ENCODE results near the gene AUP1.

- TF ChIP-seq CTCF (IDR thresholded peaks at IDR 0.05; ENCODE audit: poor library complexity) (no peak), EZH2 (IDR thresholded peaks at IDR 0.05; ENCODE audit: borderline replicate concordance) (no peak), EZH2phosphoT487 (IDR thresholded peaks at IDR 0.05; ENCODE audit: low read depth, severe bottlenecking, unreplicated experiment) (no peak)
Observed at GRCh38 chr2:74491648-74492544, 37.6 kb downstream of the AUP1 start.

All from hepatocyte (in vitro differentiated cells).